HepG2 (cell line): ENCODE data around the gene NECAB2.

ENCODE experiments used
- FOXP4 ChIP-seq: sonication (generic); formaldehyde crosslinking; IDR thresholded peaks from 2 replicates; pipeline ENCODE4 v1.4.0; 2020; ENCODE audit warnings: missing genetic modification reagents
- POLR2A ChIP-seq, 2 experiments: IDR thresholded peaks; 2 replicates each; pipeline ENCODE4 v1.6.1; 2011; ENCODE audit warnings: low read depth in 2 of 2, low read length in 2 of 2, mild to moderate bottlenecking in 1 of 2, moderate library complexity in 1 of 2; ENCODE audit not compliant: insufficient read depth in 1 of 2

GRCh38 chr16:84048270-84048669 is 80.2 kb downstream of the NECAB2 start:
- no peak for TF ChIP-seq POLR2A (IDR thresholded peaks at IDR 0.05; ENCODE audit: insufficient read depth in 1 of 2, low read depth in 2 of 2, low read length in 2 of 2)
- TF ChIP-seq FOXP4 (CRISPR knock-in tag), result 0 out of 2 replicates have a peak, but pooled peaks have one; percentile 22
